ENCODE measurements around the gene RSAD1. TPM values are rescaled to one million over a fixed set of nuclear protein-coding genes. Genes with fewer than 3 reads are reported as not detected.

Gene RSAD1
- total RNA-seq, 1 donor from 2014 or later: 37.5 TPM

GRCh38 chr17:50482110-50482509 lies 3.5 kb downstream of the RSAD1 start:
- Mint-ChIP-seq H3K27ac (ENCODE audit: unreplicated experiment) (no peak overlapping the region), H3K4me1 (ENCODE audit: unreplicated experiment) (peaks cover 19% of the 10 kb centered on the region), H3K27me3 (ENCODE audit: unreplicated experiment) (no peaks in the 10 kb centered on the region), H3K9me3 (ENCODE audit: unreplicated experiment) (no peaks in the 10 kb centered on the region), H3K36me3 (ENCODE audit: unreplicated experiment) (peaks cover 24% of the 10 kb centered on the region), H3K4me3 (ENCODE audit: unreplicated experiment) (no peak overlapping the region)
- no peak for DNase-seq (ENCODE audit: extremely low spot score, unreplicated experiment)
- no peak for TF ChIP-seq CTCF (IDR thresholded peaks at IDR 0.05)

GRCh38 chr17:50482516-50482915 lies 3.9 kb downstream of the RSAD1 start:
- peak; percentile 89 for TF ChIP-seq CTCF (IDR thresholded peaks at IDR 0.05)
- Mint-ChIP-seq H3K27me3 (ENCODE audit: unreplicated experiment) (no peaks in the 10 kb centered on the region), H3K36me3 (ENCODE audit: unreplicated experiment) (peaks cover 24% of the 10 kb centered on the region), H3K4me3 (ENCODE audit: unreplicated experiment) (no peak overlapping the region), H3K27ac (ENCODE audit: unreplicated experiment) (peak overlapping the region; percentile 74), H3K9me3 (ENCODE audit: unreplicated experiment) (no peaks in the 10 kb centered on the region), H3K4me1 (ENCODE audit: unreplicated experiment) (peaks cover 19% of the 10 kb centered on the region)
- peak; percentile 96 for DNase-seq (ENCODE audit: extremely low spot score, unreplicated experiment)

GRCh38 chr17:50483266-50483665 lies 4.6 kb downstream of the RSAD1 start:
- Mint-ChIP-seq H3K9me3 (ENCODE audit: unreplicated experiment) (no peaks in the 10 kb centered on the region), H3K4me1 (ENCODE audit: unreplicated experiment) (peaks cover 14% of the 10 kb centered on the region), H3K36me3 (ENCODE audit: unreplicated experiment) (peaks cover 24% of the 10 kb centered on the region), H3K27ac (ENCODE audit: unreplicated experiment) (no peak overlapping the region), H3K4me3 (ENCODE audit: unreplicated experiment) (no peak overlapping the region), H3K27me3 (ENCODE audit: unreplicated experiment) (no peaks in the 10 kb centered on the region)
- DNase-seq (ENCODE audit: extremely low spot score, unreplicated experiment): no peak
- TF ChIP-seq CTCF (IDR thresholded peaks at IDR 0.05): no peak

GRCh38 chr17:50484386-50485155 lies 5.9 kb downstream of the RSAD1 start:
- no peak for DNase-seq (ENCODE audit: extremely low spot score, unreplicated experiment)
- peaks cover 9% of the 10 kb centered on the region for H3K4me1 Mint-ChIP-seq (ENCODE audit: unreplicated experiment)
- H3K27me3 Mint-ChIP-seq (ENCODE audit: unreplicated experiment): no peaks in the 10 kb centered on the region
- H3K4me3 Mint-ChIP-seq (ENCODE audit: unreplicated experiment): no peak overlapping the region
- H3K36me3 Mint-ChIP-seq (ENCODE audit: unreplicated experiment): peaks cover 24% of the 10 kb centered on the region
- H3K9me3 Mint-ChIP-seq (ENCODE audit: unreplicated experiment): no peaks in the 10 kb centered on the region
- H3K27ac Mint-ChIP-seq (ENCODE audit: unreplicated experiment): no peak overlapping the region
- no peak for TF ChIP-seq CTCF (IDR thresholded peaks at IDR 0.05)

- peaks cover 24% of the 10 kb centered on the region for H3K36me3 Mint-ChIP-seq (ENCODE audit: unreplicated experiment)
- no peaks in the 10 kb centered on the region for H3K9me3 Mint-ChIP-seq (ENCODE audit: unreplicated experiment)
- no peak overlapping the region for H3K27ac Mint-ChIP-seq (ENCODE audit: unreplicated experiment)
- H3K27me3 Mint-ChIP-seq (ENCODE audit: unreplicated experiment): no peaks in the 10 kb centered on the region
- DNase-seq (ENCODE audit: extremely low spot score, unreplicated experiment): no peak
- no peak overlapping the region for H3K4me3 Mint-ChIP-seq (ENCODE audit: unreplicated experiment)
- TF ChIP-seq CTCF (IDR thresholded peaks at IDR 0.05): no peak
- peaks cover 5% of the 10 kb centered on the region for H3K4me1 Mint-ChIP-seq (ENCODE audit: unreplicated experiment)
These were observed 8.8 kb downstream of the RSAD1 start for GRCh38 chr17:50487213-50488096.
